GM04504 (cell line): ENCODE results near the gene RAP1B.
A peak's percentile ranks its signal among the peaks of the same experiment; 100 is the strongest.

Experiments used
- DNase-seq: peaks from one replicate; pipeline ENCODE4 v3.0.0-alpha.2; 2012; ENCODE audit warnings: low read depth

RAP1B gene

GRCh38 chr12:68612202-68612601, 1.5 kb downstream of the RAP1B start:
- no peak for DNase-seq

- DNase-seq, result no peak
These were observed 2.0 kb downstream of the RAP1B start for GRCh38 chr12:68612697-68613096.

- no peak for DNase-seq
These were observed 2.7 kb downstream of the RAP1B start for GRCh38 chr12:68613209-68613904.

GRCh38 chr12:68614105-68614679, 3.5 kb downstream of the RAP1B start:
- no peak for DNase-seq

GRCh38 chr12:68614769-68615168, 4.1 kb downstream of the RAP1B start:
- DNase-seq, result no peak

GRCh38 chr12:68617160-68617926, 6.6 kb downstream of the RAP1B start:
- peak; percentile 34 for DNase-seq

GRCh38 chr12:68619541-68619940, 8.8 kb downstream of the RAP1B start:
- no peak for DNase-seq

- no peak for DNase-seq
These were observed 10.1 kb downstream of the RAP1B start for GRCh38 chr12:68620519-68621471.

- no peak for DNase-seq
These were observed 10.9 kb downstream of the RAP1B start for GRCh38 chr12:68621472-68622081.

GRCh38 chr12:68622250-68622649, 11.6 kb downstream of the RAP1B start:
- no peak for DNase-seq

GRCh38 chr12:68623059-68623458, 12.4 kb downstream of the RAP1B start:
- no peak for DNase-seq

- DNase-seq, result peak; percentile 44
These were observed 13.3 kb downstream of the RAP1B start for GRCh38 chr12:68623984-68624383.

- DNase-seq, result no peak
These were observed 14.2 kb downstream of the RAP1B start for GRCh38 chr12:68624933-68625332.

GRCh38 chr12:68627673-68628319, 17.1 kb downstream of the RAP1B start:
- DNase-seq, result no peak

GRCh38 chr12:68628698-68629097, 18.0 kb downstream of the RAP1B start:
- no peak for DNase-seq

GRCh38 chr12:68630050-68630449, 19.4 kb downstream of the RAP1B start:
- no peak for DNase-seq

GRCh38 chr12:68630598-68630997, 19.9 kb downstream of the RAP1B start:
- DNase-seq, result no peak

- DNase-seq, result no peak
These were observed 20.5 kb downstream of the RAP1B start for GRCh38 chr12:68631227-68631626.

GRCh38 chr12:68632486-68632885, 21.8 kb downstream of the RAP1B start:
- no peak for DNase-seq

GRCh38 chr12:68633614-68634558, 23.2 kb downstream of the RAP1B start:
- DNase-seq, result no peak
